NT2/D1 (cell line): Measurements from ENCODE around the gene OVOL3.

ENCODE experiments used
- SUZ12 ChIP-seq: IDR thresholded peaks from 2 replicates; pipeline ENCODE4 v1.6.1; 2011; ENCODE audit not compliant: insufficient read length, insufficient read depth; ENCODE audit errors: extremely low read depth
- YY1 ChIP-seq: IDR thresholded peaks from 2 replicates; pipeline ENCODE4 v1.6.1; 2011; ENCODE audit not compliant: insufficient read length, insufficient read depth
- ZNF274 ChIP-seq: IDR thresholded peaks from 2 replicates; pipeline ENCODE4 v1.6.1; 2011; ENCODE audit warnings: mild to moderate bottlenecking, low read depth, low read length

DNA sequence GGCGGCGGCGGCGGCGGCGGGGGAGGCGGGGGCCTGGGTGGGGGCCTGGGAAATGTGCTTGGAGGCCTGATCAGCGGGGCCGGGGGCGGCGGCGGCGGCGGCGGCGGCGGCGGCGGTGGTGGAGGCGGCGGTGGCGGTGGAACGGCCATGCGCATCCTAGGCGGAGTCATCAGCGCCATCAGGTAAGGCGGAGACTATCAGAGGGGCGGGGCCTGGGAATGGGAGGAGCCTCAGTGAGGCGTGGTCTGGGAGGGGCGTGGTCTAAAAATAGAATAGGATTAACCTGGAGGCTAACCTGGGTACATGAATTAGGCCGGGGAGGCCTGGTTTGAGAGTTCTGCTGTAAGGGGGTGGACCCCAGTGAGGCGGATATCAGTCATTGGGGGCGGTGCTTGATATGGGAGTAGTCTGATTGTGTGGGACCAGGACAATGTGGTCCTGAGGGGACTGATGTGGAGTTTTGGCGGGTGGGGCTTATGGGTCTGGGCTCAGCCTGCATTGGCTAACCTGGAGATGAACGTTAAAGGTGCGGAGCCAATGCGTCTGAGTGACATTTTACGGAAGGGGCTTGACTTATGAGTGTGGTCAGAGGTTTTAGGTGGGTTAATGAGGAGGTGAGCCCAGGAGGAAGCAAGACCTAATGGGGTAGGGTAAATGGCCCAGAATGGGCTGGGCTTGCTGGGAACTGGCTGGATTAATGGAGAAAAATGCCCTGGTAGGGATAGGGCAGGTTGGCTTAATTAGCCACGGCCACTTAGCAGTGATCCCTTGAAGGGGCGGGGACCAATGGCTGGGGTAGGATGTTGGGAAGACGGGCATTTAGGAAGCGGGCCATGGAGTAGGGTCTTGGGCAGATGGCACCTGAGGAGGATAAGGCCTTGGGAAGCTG lies 30.3 kb downstream of the OVOL3 start:
- TF ChIP-seq SUZ12: no peak
- TF ChIP-seq YY1: no peak
- no peak for TF ChIP-seq ZNF274
